D721Med (cell line): ENCODE results near the gene RALGPS2.

Experiments
- DNase-seq: peaks from one replicate; pipeline ENCODE4 v3.0.0; 2011; ENCODE audit warnings: low spot score; ENCODE audit not compliant: insufficient read length
- FAIRE-seq: peaks from 2 replicates; lab custom pipeline; 2011; peaks lifted over from hg19 to GRCh38; lab: Jason Lieb, UNC
- CTCF ChIP-seq: IDR thresholded peaks from 2 replicates; pipeline ENCODE4 v1.5.1; 2012; ENCODE audit warnings: mild to moderate bottlenecking, control low read depth; ENCODE audit not compliant: insufficient read depth; ENCODE audit errors: missing control alignments

RALGPS2 gene

GRCh38 chr1:178702146-178702545 is 22.9 kb upstream of the RALGPS2 start:
- TF ChIP-seq CTCF = no peak
- DNase-seq (no peak), FAIRE-seq (peak; percentile 81)

GRCh38 chr1:178704833-178705232 is 20.2 kb upstream of the RALGPS2 start:
- no peak for DNase-seq
- peak; percentile 81 for FAIRE-seq
- TF ChIP-seq CTCF = no peak

DNA sequence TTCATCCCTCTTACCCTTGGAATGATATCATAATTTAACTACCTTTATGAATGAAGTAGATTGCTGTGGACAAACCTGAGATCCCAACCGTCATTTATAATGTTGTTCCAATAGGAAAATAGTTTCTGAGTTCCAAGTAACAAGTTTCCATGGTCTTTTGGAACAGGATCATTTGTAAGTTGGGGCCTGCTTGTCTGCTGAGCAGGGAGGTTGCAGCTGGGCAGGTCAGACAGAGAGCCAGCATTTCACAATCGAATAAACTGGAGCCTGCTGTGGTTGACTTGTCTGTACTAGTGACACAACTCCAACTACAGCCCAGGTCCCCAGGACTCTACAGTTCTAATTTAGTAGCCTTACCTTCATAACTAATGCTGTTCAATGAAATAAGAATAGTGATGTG is 18.6 kb upstream of the RALGPS2 start:
- TF ChIP-seq CTCF = no peak
- no peak for FAIRE-seq
- no peak for DNase-seq

GRCh38 chr1:178713259-178713658 is 11.8 kb upstream of the RALGPS2 start:
- FAIRE-seq (no peak), DNase-seq (no peak)

GRCh38 chr1:178714453-178714852 is 10.6 kb upstream of the RALGPS2 start:
- DNase-seq (no peak), FAIRE-seq (no peak)
- TF ChIP-seq CTCF = no peak

More at GRCh38 chr1:178713259-178713658, 11.8 kb upstream of the RALGPS2 start:
- TF ChIP-seq CTCF = no peak

DNA sequence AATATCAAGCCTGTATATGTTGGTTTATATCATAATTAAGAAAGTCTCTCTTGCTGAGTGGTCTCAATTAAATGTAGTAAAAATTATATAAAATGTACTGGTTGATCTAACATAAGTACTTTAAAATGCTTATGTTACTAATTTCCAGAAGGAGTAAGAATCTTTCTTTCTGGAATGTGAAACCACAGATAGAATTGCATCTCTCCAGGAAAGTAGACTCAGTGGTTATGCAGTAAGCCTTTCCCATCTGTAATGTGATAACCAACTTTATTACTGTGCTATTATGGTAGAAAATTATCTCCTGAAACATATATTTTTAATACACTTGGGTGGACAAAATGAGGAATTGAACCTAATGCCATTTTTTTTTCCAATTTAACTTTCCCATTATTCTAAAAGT is 8.9 kb upstream of the RALGPS2 start:
- TF ChIP-seq CTCF = no peak
- DNase-seq (no peak), FAIRE-seq (peak; percentile 72)

DNA sequence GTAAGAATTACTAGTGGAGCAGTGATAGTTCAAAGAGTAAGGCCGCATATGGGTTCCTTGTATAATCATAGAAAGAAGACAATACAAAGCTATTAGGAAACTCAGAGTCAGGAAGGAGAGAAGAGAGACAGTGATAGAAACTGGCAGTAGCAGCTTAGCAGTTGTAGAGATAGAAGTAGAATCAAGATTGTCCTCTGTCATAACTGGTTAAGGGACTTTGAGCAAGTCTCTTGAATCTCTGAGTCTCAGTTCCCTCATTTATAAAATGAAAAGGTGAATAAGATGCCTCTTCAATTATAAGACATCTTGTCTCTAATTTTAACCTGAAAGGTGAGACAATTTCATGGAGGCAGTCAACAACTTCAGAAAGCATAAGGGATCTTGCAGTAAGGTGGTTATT is 6.5 kb upstream of the RALGPS2 start:
- no peak for TF ChIP-seq CTCF
- no peak for DNase-seq
- peak; percentile 46 for FAIRE-seq
